NCI-H2171 treated with DMSO at 0.1 percent for 48 hours (cell line): ENCODE measurements around the gene PSMD13.

Experiments used
- DNase-seq: peaks from one replicate; lab custom pipeline; 2025; lab: John Stamatoyannopoulos, UW

PSMD13 gene

DNA sequence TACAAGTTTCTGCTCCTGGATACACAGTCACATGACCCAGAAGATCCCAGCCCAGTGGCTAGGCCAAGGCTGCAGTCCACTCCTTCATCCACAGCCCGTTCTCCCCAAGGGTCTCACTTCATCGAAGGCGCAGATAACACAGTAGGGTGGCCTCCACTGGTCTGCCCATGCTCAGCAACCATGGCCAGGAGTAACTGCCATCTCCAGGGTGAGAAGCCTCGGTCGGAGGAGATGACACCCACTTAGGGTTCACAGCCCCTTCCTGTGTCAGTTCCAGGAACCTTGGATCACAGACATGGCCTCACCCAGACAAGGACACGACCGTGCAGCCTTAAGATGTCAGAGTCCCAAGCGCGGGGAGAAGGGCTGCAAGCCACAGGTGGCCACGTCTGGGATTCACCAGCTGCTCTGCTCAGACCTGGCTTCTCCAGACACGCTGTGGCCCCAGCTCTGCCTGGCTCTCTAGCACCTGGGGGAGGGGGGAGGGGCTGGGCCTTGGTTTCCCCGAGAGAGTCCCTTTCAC, 32.1 kb upstream of the PSMD13 start:
- DNase-seq, result no peak

DNA sequence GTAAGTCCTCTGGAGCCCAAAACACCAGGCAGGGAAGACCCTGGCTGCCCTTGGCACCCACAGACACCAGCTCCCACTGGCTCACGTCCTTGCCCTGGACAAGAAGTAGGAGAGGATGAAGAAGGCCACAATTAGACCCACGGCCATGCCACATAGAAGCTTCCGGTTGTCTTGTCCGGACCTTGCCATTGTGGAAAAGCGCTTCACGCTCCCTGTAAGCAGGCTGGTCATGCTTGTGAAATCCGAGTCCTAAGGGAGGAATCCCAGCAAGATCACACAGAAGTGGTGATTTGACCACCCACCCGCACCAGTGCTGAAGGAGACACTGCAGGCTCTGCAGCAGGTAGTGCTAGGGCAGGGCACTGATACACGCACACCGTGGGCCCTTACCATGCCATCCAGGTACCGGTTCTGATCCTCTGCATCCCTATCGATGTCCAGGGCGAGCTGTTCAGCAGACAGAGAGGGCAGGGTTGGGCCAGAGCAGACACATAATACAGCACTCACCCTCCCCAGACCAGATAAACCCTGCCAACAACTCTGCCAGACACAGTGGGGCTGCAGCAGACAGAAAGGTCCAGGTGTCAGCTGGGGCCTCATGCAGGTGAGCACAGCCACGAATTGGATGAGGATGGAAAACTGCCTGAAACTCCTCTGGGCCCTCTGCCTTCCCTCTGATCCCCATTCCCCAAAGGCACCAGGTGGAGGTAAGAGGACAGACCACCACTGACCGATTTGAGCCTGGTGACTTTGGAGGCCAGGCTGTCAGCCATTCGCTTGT, 31.4 kb upstream of the PSMD13 start:
- DNase-seq, result no peak

DNA sequence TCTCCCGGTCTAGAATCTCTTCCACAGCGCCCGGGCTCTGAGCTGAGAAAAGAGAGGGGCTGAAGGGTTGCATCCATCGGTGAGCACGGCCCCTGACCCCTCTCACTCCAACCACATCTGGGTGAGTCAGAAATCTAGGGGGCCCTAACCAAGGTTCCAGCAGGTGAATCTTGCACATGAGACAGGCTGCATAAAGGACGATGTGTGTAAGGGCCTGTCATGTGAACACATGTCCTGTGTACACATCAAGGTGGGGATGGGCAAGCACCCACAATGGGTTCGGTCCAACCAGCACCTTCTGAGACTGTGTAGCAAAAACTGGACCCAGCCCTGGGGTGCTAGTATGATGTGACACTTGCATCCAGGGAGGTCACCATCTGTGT, 30.8 kb upstream of the PSMD13 start:
- no peak for DNase-seq

DNA sequence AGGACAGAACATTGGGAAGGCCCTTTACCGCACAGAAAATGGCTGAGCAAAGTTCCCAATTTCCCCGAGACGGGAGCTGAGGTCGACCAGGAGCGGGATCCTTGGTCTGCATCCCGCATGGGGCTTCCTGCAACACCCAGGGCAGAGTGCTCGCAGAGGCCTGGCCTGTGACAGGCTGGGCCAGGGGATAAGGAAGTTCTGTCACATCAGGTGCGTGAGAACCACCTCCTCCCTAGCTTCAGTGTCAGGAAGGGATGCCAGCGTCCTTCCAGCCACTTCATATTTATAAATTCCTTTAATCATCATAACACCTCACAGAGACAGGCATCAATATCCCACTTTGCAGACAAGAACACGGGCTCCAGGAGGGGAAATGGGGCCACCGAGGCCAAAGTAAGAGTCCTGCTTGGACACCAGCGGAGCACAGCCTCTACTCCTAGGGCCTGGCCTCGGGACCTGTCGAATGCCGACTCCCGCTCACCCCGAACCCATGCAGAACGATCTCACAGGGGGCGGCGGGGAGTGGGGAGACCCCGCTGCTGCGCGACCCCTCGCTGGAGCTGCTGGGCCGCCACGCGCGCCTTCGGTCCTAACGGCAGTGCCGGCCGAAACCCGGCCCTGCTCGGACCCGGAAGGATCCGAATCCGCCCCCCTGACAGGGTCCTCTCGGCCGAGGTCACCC, 30.1 kb upstream of the PSMD13 start:
- DNase-seq, result no peak

DNA sequence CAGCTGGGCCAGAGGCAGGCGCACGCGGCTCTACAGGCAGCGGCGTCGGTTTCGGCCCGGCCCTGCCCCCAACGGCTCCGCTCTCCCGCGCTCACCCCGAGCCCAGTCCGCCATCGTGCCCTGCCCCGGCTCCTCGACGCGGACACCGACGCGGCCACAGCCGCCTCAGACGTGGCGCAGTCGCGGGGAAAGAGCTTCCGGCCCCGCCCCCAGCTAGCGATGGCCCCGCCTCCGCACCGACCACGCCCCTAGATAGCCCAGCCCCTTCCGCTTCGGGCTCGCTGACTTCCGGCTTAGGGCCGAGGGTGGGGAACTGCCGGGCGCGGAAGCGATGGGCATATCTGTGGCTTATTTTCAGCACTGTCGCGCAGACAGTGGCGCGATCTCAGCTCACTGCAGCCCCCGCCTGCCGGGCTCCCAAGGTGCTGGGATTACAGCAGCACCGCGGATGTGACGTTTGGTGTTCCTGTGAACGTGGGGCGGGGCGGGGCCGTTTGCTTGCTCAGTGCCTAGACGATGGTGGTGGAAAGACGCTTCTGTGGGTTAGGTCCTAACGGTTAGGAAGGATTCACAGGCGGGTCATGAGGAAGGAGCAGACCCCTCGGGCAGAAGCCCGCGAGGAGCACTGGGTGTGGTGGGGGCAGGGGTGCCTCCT, 29.4 kb upstream of the PSMD13 start, which contains the start of the genes BET1L and RIC8A:
Gene BET1L, minus strand, starts transcription at position 192 of the 655 bp plus-strand sequence. Its CDS starts 78 bp downstream, at position 114.
Gene RIC8A, plus strand, starts transcription at position 501 of the 655 bp plus-strand sequence. CDS start 1,147 bp downstream, outside the sequence.
- DNase-seq, result peak; percentile 90

DNA sequence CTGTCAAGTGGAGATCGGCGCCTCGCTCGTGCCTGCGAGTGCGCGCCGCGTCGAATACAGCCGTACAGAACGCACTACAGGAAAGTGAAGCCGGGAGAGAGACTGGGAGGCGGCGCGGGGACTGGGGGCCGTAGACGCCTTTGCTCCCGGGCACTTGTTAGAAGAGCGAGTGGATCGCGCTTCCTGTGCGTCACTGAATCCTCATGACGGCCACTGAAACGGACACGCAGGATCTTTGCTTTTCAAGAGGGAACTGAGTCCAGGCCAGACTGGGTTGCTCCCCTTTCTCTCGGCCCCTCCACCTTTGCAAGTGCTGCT, 29.0 kb upstream of the PSMD13 start:
- peak; percentile 34 for DNase-seq

DNA sequence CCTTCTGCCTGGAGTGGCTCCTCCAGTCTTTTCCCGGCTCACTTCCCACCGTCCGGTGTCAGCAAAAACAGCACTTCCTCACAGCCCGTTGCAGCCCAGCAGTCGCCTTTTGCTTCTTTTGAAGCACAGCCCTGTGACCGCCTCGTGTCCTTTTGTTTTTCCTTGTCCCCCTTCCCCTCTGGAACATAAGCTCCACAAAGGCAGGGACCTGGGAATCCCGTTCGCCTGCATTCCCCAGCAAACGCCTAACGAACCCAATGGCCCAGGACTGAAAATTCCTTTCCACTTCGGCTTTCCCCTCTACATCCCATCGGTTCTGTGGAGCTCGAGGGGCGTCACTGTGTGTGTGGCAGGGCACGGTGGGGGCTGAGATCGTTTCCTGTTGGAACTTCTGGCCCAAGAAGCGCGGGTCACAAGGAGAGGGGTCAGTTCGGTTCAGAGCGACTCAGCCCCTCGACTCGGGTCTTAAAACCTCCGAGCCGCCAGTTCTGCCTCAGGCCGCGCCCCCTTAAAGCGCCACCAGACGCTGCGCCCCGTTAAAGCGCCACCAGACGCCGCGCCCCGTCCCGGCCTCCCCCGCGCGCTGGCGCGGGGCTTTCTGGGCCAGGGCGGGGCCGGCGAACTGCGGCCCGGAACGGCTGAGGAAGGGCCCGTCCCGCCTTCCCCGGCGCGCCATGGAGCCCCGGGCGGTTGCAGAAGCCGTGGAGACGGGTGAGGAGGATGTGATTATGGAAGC, 28.4 kb upstream of the PSMD13 start:
- peak; percentile 38 for DNase-seq

DNA sequence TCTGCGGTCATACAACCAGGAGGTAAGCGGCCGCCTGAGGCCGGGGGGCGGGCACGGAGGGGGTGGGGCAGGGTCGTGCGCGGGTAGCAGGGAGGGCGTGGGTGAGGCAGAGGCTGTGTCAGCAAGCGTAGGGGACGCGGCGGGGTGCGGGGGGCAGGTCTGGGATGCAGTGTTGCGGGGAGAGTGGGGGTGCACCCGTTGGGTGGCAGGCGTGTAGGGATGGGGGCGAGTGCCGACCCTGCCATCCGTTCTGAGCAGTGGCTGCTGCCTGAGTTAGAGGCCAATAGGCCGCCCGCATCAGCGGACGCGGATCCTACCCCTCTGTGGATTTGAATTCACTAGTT, 27.9 kb upstream of the PSMD13 start:
- no peak for DNase-seq

DNA sequence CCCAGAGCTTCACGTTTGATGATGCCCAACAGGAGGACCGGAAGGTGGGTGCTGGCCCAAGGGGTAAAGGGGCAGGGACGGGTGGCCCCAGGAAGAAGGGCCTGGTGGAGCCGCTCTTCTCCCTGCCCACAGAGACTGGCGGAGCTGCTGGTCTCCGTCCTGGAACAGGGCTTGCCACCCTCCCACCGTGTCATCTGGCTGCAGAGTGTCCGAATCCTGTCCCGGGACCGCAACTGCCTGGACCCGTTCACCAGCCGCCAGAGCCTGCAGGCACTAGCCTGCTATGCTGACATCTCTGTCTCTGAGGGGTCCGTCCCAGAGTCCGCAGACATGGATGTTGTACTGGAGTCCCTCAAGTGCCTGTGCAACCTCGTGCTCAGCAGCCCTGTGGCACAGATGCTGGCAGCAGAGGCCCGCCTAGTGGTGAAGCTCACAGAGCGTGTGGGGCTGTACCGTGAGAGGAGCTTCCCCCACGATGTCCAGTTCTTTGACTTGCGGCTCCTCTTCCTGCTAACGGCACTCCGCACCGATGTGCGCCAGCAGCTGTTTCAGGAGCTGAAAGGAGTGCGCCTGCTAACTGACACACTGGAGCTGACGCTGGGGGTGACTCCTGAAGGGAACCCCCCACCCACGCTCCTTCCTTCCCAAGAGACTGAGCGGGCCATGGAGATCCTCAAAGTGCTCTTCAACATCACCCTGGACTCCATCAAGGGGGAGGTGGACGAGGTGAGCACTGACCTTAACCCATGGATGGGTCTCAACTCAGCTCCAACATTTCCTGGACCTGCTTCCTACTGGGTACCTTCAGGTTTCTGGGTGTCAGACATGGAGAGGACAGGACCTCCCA, 27.3 kb upstream of the PSMD13 start:
- DNase-seq, result no peak

DNA sequence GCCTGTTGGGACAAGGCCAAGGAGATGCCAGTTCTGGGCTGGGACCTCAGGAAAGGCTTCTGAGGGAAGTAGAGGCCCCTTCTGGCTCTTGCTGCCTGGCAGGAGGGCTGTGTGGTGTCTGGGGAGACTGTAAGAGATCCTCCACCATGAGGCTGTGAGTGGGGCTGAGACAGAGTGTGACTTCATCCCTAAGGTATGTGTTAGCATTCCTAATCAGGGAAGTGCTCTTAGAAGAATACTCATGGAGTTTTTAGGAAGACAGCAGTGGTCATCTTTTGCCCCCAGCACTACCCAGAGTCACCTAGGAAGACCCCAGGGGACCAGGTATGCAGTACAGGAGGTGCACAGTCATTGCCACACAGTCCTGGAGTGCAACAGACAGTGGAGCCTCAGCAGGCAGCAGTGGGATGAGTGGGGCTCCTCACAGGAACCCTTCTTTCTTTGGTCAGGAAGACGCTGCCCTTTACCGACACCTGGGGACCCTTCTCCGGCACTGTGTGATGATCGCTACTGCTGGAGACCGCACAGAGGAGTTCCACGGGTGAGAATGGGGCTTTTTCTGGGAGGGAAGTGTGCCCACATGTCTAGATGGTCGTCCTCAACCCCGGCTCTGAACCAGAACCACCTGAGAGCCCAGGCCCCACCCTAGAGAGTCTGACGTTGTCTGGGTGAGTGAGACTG, 26.5 kb upstream of the PSMD13 start:
- DNase-seq, result no peak

DNA sequence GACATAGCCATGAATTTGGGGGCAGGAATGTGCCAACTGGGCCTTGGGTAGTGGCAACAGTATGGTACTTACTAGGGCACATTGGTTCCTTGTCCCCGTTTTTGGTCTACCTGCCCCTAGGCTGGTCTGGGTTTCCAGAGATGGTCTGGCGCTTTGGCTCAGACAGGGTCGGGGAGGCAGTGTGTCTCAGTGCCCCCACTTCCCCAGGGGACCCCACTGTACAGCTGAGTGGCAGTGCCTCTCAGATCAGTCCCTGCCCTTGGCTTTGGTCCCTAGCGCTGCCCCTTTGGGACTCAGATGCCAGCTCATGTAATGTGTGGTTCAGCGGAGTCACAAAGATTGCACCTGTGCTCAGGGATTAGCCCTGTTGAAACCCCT, 26.0 kb upstream of the PSMD13 start:
- no peak for DNase-seq

DNA sequence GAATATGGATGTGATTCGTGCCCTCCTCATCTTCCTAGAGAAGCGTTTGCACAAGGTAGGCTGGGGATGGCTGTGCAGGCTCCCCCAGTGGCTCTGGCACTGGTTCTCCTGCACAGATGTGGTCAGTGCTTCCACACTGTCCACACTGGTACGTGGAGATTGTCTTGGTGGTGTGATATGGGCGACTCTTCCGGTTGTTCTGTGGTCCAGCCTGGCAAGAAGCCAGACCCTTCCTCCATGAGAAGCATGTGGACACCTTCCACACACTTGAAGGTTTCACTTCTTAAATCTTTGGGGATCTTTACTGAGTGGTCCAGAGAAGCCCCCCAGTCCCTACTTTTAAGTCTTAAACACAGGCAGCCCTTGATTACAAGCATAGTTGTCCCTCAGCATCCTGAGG, 25.5 kb upstream of the PSMD13 start:
- no peak for DNase-seq

DNA sequence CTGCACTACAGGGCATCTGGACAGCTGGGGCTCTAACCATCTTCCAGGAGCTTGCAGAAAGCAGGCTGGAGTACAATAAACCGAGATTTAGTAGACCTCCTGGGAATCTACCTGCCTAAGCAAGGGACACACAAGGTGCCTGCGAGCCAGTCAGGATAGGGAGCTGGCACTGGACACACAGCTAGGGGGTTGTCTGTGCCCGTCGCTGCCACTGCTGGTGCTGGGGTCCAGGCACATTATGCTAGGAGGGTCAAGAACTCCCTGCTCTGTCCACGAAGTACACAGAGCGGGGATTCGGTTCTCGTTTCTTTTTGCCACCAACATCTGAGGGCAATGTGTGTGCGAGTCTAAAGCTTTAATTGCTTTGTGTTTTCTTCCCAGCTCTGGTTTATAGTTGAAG, 25.0 kb upstream of the PSMD13 start:
- DNase-seq, result no peak

DNA sequence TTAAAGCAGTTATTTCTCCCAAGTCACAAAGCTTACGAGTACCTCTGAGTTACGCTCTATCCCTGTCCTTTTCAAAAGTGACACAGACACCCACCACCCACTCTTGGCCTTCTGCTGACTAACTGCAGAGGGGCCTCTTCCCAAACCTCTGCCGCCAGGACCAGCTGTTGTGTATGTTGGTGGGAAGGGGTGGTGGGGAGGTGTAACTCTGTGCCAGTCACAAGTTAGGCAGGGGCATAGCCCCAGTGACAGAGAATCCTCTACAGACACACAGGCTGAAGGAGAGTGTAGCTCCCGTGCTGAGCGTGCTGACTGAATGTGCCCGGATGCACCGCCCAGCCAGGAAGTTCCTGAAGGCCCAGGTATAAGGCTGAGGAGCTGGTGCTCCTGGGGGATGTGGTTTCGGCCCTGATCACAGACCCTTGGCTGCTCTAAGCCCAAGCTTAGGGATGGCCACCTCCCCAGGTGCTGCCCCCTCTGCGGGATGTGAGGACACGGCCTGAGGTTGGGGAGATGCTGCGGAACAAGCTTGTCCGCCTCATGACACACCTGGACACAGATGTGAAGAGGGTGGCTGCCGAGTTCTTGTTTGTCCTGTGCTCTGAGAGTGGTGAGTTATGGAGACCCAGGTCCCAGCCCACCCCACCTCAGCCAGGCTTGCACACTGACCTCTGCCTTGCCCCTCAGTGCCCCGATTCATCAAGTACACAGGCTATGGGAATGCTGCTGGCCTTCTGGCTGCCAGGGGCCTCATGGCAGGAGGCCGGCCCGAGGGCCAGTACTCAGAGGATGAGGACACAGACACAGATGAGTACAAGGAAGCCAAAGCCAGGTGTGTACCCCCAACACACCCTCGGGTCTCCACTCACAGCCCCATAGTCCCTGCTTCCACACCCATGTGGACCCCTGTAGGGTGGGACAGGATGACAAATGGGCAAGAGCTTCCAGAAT, 24.4 kb upstream of the PSMD13 start:
- no peak for DNase-seq

DNA sequence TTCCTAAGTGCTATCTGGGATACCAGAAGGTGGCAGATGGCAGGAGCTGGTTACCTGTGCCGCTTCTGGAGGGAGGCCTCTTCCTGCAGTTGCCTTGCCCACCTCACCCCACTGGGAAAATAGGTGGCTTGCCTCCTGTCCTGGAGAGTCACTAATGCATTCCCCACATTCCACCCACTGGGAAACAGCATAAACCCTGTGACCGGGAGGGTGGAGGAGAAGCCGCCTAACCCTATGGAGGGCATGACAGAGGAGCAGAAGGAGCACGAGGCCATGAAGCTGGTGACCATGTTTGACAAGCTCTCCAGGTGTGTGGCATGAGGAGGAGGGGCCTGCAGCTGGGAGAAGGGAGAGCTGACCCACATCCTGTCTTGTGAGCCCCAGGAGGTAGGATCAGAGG, 23.7 kb upstream of the PSMD13 start:
- no peak for DNase-seq

DNA sequence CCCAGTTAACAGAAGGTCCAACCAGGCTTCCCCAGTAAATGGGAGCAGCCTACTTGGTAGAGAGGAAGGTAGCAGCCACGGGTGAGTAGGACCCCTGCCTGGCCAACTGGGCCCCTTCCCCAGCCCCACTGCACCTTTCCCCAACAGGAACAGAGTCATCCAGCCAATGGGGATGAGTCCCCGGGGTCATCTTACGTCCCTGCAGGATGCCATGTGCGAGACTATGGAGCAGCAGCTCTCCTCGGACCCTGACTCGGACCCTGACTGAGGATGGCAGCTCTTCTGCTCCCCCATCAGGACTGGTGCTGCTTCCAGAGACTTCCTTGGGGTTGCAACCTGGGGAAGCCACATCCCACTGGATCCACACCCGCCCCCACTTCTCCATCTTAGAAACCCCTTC, 22.7 kb upstream of the PSMD13 start:
- no peak for DNase-seq

DNA sequence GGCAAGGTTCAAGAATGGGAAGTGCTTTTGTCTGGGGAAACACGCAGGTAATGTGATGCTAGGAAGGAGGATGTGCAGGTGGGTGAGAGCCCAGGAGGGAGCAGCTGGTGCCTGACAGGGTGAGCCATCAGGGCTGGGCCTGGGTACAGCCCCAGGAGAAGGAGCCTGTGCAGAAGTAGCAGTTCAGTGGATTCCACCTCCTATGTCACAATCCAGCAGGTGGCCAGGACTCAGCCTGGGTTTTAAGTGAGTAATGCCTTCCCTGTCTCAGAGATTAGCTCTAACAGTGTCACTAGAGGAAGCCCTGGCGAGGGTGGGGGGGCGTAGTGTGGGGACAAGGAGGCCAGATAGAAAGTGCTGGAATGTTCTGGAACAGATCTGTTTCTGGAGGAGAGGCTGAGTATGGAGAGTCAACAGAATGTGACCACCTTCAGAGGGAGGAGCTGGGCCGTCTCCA, 21.2 kb upstream of the PSMD13 start:
- peak; percentile 53 for DNase-seq

DNA sequence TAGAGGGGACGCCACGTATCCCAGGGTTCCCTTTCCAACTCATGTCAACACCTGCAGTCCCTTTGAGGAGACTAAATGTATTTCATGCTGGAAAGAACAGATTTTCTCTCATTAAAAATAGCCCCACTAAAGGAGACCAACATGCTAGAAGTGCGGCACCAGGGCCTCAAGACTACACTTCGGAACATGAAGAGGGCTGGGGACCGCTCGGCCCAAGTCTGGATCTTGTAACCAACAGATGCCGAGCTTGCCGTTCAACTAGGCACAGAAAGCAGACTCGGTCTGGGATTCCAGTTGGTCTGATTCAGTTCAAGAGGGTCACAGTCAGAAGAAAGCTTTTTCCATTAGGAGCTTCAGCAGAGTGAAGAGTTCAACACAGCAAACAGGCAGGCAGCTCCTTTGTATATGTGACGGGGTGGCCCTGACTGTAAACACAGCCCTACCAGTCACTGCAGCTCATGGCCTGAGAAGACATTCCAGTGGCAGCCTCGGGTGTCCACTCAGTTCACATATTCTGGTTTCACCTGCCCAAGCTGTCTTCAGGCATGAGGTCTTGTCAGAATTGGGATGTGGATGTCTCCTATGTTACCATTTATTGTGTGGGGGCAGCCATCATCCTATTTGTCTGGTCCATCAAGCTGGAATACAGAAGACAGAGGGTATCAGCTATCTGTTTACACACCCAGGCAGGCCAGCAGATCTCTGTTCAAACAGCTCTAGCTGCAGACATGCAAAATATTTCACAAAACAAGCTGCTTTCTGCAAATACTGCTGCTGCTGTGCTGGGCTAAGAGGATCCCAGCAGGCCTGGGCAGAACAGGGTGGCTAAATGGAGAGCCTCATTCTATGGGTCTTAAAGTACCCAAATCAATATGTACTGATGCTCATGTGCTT, 20.4 kb upstream of the PSMD13 start:
- no peak for DNase-seq

DNA sequence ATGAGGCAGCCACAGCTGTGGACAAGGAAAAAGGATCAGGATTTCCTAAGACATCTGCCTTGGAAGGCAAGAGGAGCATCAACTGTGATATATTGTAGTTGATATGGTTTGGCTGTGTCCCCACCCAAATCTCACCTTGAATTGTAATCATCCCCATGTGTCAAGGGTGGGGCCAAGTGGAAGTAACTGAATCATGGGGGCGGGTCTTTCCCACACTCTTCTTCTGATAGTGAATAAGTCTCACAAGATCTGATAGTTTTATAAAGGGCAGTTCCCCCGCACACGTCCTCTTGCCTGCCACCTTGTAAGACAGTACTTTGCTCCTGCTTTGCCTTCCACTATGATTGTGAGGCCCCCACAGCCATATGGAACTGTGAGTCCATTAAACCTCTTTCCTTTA, 19.1 kb upstream of the PSMD13 start:
- DNase-seq, result no peak
